ENCODE results near the gene HIVEP2.

DNA sequence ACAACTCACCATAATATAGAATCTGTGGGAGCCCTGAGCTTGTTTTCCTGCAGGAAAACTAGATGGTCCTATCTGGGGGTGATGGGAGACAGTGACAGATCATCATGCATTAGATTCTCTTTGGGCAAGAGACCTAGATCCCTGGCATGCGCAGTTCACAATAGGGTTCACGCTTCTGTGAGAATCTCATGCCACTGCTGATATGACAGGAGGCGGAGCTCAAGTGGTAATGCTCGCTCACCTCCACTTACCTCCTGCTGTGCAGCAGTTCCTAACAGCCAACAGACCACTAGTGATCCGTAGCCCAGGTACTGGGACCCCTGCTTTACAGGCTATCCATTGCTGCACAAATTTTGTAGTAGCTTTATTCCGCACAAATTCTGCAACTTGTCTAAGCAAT, 84.5 kb downstream of the HIVEP2 start:
- TF ChIP-seq, protein P1, sequence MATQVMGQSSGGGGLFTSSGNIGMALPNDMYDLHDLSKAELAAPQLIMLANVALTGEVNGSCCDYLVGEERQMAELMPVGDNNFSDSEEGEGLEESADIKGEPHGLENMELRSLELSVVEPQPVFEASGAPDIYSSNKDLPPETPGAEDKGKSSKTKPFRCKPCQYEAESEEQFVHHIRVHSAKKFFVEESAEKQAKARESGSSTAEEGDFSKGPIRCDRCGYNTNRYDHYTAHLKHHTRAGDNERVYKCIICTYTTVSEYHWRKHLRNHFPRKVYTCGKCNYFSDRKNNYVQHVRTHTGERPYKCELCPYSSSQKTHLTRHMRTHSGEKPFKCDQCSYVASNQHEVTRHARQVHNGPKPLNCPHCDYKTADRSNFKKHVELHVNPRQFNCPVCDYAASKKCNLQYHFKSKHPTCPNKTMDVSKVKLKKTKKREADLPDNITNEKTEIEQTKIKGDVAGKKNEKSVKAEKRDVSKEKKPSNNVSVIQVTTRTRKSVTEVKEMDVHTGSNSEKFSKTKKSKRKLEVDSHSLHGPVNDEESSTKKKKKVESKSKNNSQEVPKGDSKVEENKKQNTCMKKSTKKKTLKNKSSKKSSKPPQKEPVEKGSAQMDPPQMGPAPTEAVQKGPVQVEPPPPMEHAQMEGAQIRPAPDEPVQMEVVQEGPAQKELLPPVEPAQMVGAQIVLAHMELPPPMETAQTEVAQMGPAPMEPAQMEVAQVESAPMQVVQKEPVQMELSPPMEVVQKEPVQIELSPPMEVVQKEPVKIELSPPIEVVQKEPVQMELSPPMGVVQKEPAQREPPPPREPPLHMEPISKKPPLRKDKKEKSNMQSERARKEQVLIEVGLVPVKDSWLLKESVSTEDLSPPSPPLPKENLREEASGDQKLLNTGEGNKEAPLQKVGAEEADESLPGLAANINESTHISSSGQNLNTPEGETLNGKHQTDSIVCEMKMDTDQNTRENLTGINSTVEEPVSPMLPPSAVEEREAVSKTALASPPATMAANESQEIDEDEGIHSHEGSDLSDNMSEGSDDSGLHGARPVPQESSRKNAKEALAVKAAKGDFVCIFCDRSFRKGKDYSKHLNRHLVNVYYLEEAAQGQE (IDR thresholded peaks at IDR 0.05; ENCODE audit: insufficient read depth in 1 of 2, low read depth in 2 of 2, low read length in 1 of 2): no peak
- TF ChIP-seq, protein P2, sequence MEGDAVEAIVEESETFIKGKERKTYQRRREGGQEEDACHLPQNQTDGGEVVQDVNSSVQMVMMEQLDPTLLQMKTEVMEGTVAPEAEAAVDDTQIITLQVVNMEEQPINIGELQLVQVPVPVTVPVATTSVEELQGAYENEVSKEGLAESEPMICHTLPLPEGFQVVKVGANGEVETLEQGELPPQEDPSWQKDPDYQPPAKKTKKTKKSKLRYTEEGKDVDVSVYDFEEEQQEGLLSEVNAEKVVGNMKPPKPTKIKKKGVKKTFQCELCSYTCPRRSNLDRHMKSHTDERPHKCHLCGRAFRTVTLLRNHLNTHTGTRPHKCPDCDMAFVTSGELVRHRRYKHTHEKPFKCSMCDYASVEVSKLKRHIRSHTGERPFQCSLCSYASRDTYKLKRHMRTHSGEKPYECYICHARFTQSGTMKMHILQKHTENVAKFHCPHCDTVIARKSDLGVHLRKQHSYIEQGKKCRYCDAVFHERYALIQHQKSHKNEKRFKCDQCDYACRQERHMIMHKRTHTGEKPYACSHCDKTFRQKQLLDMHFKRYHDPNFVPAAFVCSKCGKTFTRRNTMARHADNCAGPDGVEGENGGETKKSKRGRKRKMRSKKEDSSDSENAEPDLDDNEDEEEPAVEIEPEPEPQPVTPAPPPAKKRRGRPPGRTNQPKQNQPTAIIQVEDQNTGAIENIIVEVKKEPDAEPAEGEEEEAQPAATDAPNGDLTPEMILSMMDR (IDR thresholded peaks at IDR 0.05): no peak
- no peak for TF ChIP-seq POLR2AphosphoS5 (IDR thresholded peaks at IDR 0.05; ENCODE audit: low read depth, low read length)
- TF ChIP-seq TCF7L2 (IDR thresholded peaks at IDR 0.05; ENCODE audit: low read depth, low read length): no peak
- no peak for TF ChIP-seq SIN3A (IDR thresholded peaks at IDR 0.05; ENCODE audit: borderline replicate concordance, insufficient read depth, low read depth, low read length)

Data from Panc1 (cell line).